SK-N-SH (cell line): ENCODE data around the gene GADD45B. TPM values are rescaled to one million over a fixed set of nuclear protein-coding genes. Genes with fewer than 3 reads are reported as not detected.

Experiments used
- CTCF ChIA-PET: fragments of 300-600, 350-600 bp; formaldehyde crosslinking; extraction: SDS; loops from one replicate; lab custom pipeline; 2021; lab: Yijun Ruan, JAX
- POLR2A ChIA-PET: fragments of 350-600 bp; sonication (Branson Sonifier 250); formaldehyde crosslinking; extraction: SDS; loops from one replicate; lab custom pipeline; 2020; ENCODE audit warnings: antibody characterized with exemption, inconsistent platforms; lab: Yijun Ruan, JAX
- DNase-seq: peaks from one replicate; pipeline ENCODE4 v3.0.0; 2012
- H2AFZ ChIP-seq: fragments of 200-600 bp; sonication (generic); 2 replicates; pipeline ENCODE4 v1.8.1; 2016; ENCODE audit warnings: antibody characterized with exemption, mild to moderate bottlenecking, low read depth
- H3F3A ChIP-seq: fragments of 200-600 bp; sonication (generic); replicated peaks from 2 replicates; pipeline ENCODE3; 2016; ENCODE audit warnings: antibody characterized with exemption, mild to moderate bottlenecking; ENCODE audit not compliant: insufficient read depth
- H3K27ac ChIP-seq, 2 experiments: fragments of 200-500 bp in 1 of 2; fragments of 200-600 bp in 1 of 2; sonication (Bioruptor generic) in 1 of 2; sonication (generic), shearing (Covaris generic) in 1 of 2; 2 replicates each; pipeline versions ENCODE4 v1.5.1 to v1.6.1; 2014 to 2016; ENCODE audit warnings: low read depth in 2 of 2, inconsistent platforms in 1 of 2, low read length in 1 of 2, mild to moderate bottlenecking in 1 of 2, mixed read lengths in 1 of 2
- H3K27me3 ChIP-seq: fragments of 200-600 bp; sonication (generic), shearing (Covaris generic); 2 replicates; pipeline ENCODE4 v1.6.1; 2016; ENCODE audit warnings: mixed run types; ENCODE audit not compliant: insufficient read depth
- H3K36me3 ChIP-seq, 2 experiments: fragments of 200-500 bp in 1 of 2; fragments of 200-600 bp in 1 of 2; sonication (Bioruptor generic) in 1 of 2; sonication (generic) in 1 of 2; replicated peaks in 1 of 2; 2 replicates each; pipeline versions ENCODE3 to v1.5.1; 2014 to 2016; ENCODE audit warnings: low read length in 1 of 2, mild to moderate bottlenecking in 1 of 2; ENCODE audit not compliant: insufficient read depth in 2 of 2, control insufficient read depth in 1 of 2
- H3K4me1 ChIP-seq, 2 experiments: fragments of 200-500 bp in 1 of 2; fragments of 200-600 bp in 1 of 2; sonication (Bioruptor generic) in 1 of 2; sonication (generic), shearing (Covaris generic) in 1 of 2; 2 replicates each; pipeline versions ENCODE4 v1.5.1 to v1.6.1; 2014 to 2016; ENCODE audit warnings: low read depth in 1 of 2, low read length in 1 of 2, mixed run types in 1 of 2; ENCODE audit not compliant: insufficient read depth in 2 of 2, control insufficient read depth in 1 of 2
- H3K4me2 ChIP-seq: fragments of 200-600 bp; sonication (generic), shearing (Covaris generic); 2 replicates; pipeline ENCODE4 v1.6.1; 2017; ENCODE audit warnings: mixed run types
- H3K4me3 ChIP-seq, 2 experiments: fragments of 200-500 bp in 1 of 2; fragments of 200-600 bp in 1 of 2; sonication (Bioruptor generic) in 1 of 2; sonication (generic), shearing (Covaris generic) in 1 of 2; 2 replicates each; pipeline versions ENCODE4 v1.5.1 to v1.8.1; 2014 to 2016; ENCODE audit warnings: low read depth in 2 of 2, inconsistent platforms in 1 of 2, low read length in 1 of 2, mild to moderate bottlenecking in 1 of 2, mixed read lengths in 1 of 2, moderate library complexity in 1 of 2
- H3K79me2 ChIP-seq: fragments of 200-600 bp; sonication (generic); 2 replicates; pipeline ENCODE4 v1.8.1; 2017; ENCODE audit warnings: mild to moderate bottlenecking; ENCODE audit not compliant: insufficient read depth
- H3K9ac ChIP-seq: fragments of 200-600 bp; sonication (generic); 2 replicates; pipeline ENCODE4 v1.6.1; 2017; ENCODE audit warnings: mixed run types
- H3K9me2 ChIP-seq: fragments of 200-600 bp; sonication (generic); 2 replicates; pipeline ENCODE4 v1.6.1; 2017; ENCODE audit warnings: mixed run types
- H3K9me3 ChIP-seq: fragments of 200-600 bp; sonication (generic); 2 replicates; pipeline ENCODE4 v1.6.1; 2017; ENCODE audit warnings: mixed run types, mild to moderate bottlenecking, moderate library complexity
- H4K20me1 ChIP-seq: fragments of 200-600 bp; sonication (generic); 2 replicates; pipeline ENCODE4 v1.6.1; 2017; ENCODE audit warnings: mild to moderate bottlenecking, mixed run types; ENCODE audit not compliant: insufficient read depth
- CTCF ChIP-seq: fragments of 200-600 bp; sonication (generic); IDR thresholded peaks from 2 replicates; pipeline ENCODE4 v1.6.1; 2017; ENCODE audit warnings: antibody characterized with exemption, mild to moderate bottlenecking, moderate library complexity
- ELF1 ChIP-seq: IDR thresholded peaks from 2 replicates; pipeline ENCODE4 v1.4.0; 2012
- FOSL2 ChIP-seq: IDR thresholded peaks from 2 replicates; pipeline ENCODE4 v1.4.0; 2012; ENCODE audit warnings: low read depth, mild to moderate bottlenecking, moderate library complexity, borderline replicate concordance
- GABPA ChIP-seq: IDR thresholded peaks from 2 replicates; pipeline ENCODE4 v1.4.0; 2012; ENCODE audit warnings: low read depth, mild to moderate bottlenecking
- GATA2 ChIP-seq: sonication (generic); formaldehyde crosslinking; IDR thresholded peaks from 2 replicates; pipeline ENCODE4 v1.5.0; 2020; ENCODE audit warnings: mild to moderate bottlenecking, missing genetic modification reagents
- MAX ChIP-seq: IDR thresholded peaks from 2 replicates; pipeline ENCODE4 v1.4.0; 2012; ENCODE audit warnings: low read depth
- MEF2A ChIP-seq: IDR thresholded peaks from 2 replicates; pipeline ENCODE4 v1.4.0; 2012; ENCODE audit warnings: low read depth, borderline replicate concordance
- RFX5 ChIP-seq: IDR thresholded peaks from 2 replicates; pipeline ENCODE4 v1.6.1; 2012; ENCODE audit warnings: mild to moderate bottlenecking, improper control_type of control experiment, low read length
- RXRA ChIP-seq: IDR thresholded peaks from 2 replicates; pipeline ENCODE4 v1.4.0; 2012; ENCODE audit warnings: low read depth, mild to moderate bottlenecking, borderline replicate concordance
- SMC3 ChIP-seq: IDR thresholded peaks from 2 replicates; pipeline ENCODE4 v1.6.1; 2012; ENCODE audit warnings: low read depth, low read length, improper control_type of control experiment
- TCF12 ChIP-seq: IDR thresholded peaks from 2 replicates; pipeline ENCODE4 v1.4.0; 2012
- USF2 ChIP-seq: fragments of 150-350 bp; IDR thresholded peaks from 2 replicates; pipeline ENCODE4 v1.6.1; 2017; ENCODE audit warnings: antibody characterized with exemption, low read length, low read depth, borderline replicate concordance
- ZBTB33 ChIP-seq: IDR thresholded peaks from 2 replicates; pipeline ENCODE4 v1.4.0; 2012; ENCODE audit warnings: low read depth, borderline replicate concordance
- WGBS: methylation state at CpG from one replicate; pipeline ENCODE4 v1.1.6; 2017; ENCODE audit warnings: low lambda C conversion rate; 5-methylcytosine and 5-hydroxymethylcytosine counted together
- polyA plus RNA-seq, 3 experiments: library from polyadenylated mRNA; depleted of rRNA; stranded (reverse); fragments of >200 nt; gene quantifications; 2 replicates each; pipeline ENCODE4 v1.2.3, GENCODE V29; 2012
- TF ChIP-seq, protein P1 (sequence below): IDR thresholded peaks from 2 replicates; pipeline ENCODE4; 2012
- TF ChIP-seq, protein P2 (sequence below): IDR thresholded peaks from 2 replicates; pipeline ENCODE4 v1.4.0; 2012; ENCODE audit warnings: low read depth, borderline replicate concordance
- TF ChIP-seq, protein P3 (sequence below): fragments of 150-350 bp; IDR thresholded peaks from 2 replicates; pipeline ENCODE4 v1.6.1; 2016; ENCODE audit warnings: mild to moderate bottlenecking, low read depth, low read length

Gene GADD45B
- polyA plus RNA-seq, 1 of the 3 experiments (the other 2 are of a cell fraction): 67.6 TPM

DNA sequence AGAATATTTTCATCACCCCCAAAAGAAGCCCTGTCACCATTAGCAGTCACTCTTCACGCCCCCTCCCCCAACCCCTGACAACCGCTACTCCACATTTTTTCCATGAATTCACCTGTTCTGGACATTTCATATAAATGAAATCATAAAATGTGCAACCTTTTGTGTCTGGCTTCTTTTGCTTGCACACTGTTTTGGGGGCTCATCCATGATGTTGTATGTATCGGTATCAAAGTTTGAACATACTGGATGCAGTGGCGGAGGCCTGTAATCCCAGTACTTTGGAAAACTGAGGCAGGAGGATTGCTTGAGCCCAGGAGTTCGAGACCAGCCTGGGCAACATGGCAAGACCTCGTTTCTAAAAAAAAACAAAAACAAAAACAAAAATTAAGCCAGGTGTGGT lies 7.2 kb downstream of the GADD45B start:
- H3K9ac ChIP-seq: no peak overlapping the region
- no peaks in the 10 kb centered on the region for H3K36me3 ChIP-seq
- H3F3A ChIP-seq: peaks cover 28% of the 10 kb centered on the region
- H3K79me2 ChIP-seq: peaks cover 13% of the 10 kb centered on the region
- no peak overlapping the region for H3K4me3 ChIP-seq
- no peak for TF ChIP-seq SMC3
- TF ChIP-seq USF2: no peak
- TF ChIP-seq, protein P1, sequence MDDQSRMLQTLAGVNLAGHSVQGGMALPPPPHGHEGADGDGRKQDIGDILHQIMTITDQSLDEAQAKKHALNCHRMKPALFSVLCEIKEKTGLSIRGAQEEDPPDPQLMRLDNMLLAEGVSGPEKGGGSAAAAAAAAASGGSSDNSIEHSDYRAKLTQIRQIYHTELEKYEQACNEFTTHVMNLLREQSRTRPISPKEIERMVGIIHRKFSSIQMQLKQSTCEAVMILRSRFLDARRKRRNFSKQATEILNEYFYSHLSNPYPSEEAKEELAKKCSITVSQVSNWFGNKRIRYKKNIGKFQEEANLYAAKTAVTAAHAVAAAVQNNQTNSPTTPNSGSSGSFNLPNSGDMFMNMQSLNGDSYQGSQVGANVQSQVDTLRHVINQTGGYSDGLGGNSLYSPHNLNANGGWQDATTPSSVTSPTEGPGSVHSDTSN: no peak
- TF ChIP-seq MEF2A: no peak
- TF ChIP-seq, protein P2, sequence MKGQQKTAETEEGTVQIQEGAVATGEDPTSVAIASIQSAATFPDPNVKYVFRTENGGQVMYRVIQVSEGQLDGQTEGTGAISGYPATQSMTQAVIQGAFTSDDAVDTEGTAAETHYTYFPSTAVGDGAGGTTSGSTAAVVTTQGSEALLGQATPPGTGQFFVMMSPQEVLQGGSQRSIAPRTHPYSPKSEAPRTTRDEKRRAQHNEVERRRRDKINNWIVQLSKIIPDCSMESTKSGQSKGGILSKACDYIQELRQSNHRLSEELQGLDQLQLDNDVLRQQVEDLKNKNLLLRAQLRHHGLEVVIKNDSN: no peak
- no peak for TF ChIP-seq CTCF
- TF ChIP-seq, protein P3, sequence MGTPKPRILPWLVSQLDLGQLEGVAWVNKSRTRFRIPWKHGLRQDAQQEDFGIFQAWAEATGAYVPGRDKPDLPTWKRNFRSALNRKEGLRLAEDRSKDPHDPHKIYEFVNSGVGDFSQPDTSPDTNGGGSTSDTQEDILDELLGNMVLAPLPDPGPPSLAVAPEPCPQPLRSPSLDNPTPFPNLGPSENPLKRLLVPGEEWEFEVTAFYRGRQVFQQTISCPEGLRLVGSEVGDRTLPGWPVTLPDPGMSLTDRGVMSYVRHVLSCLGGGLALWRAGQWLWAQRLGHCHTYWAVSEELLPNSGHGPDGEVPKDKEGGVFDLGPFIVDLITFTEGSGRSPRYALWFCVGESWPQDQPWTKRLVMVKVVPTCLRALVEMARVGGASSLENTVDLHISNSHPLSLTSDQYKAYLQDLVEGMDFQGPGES: no peak
- TF ChIP-seq ZBTB33: no peak
- no peak for TF ChIP-seq MAX
- no peak for TF ChIP-seq RXRA
- TF ChIP-seq FOSL2: no peak
- TF ChIP-seq ELF1: no peak
- no peak for TF ChIP-seq TCF12
- TF ChIP-seq GATA2 (CRISPR knock-in tag): no peak
- no peak for TF ChIP-seq RFX5
- TF ChIP-seq GABPA: no peak
- TF ChIP-seq, all 33 proteins: peak for 0
- DNase-seq: no peak
- H4K20me1 ChIP-seq: peaks cover 10% of the 10 kb centered on the region
- POLR2A ChIA-PET: no interaction called here
- CTCF ChIA-PET: no interaction called here
- H3K27me3 ChIP-seq: no peaks in the 10 kb centered on the region
- H2AFZ ChIP-seq: no peak overlapping the region
- peaks cover 5% of the 10 kb centered on the region; the same call in 1 of the 2 replicates for H3K9me3 ChIP-seq
- 41% methylated on average over 6 of the region's 6 CpGs for WGBS
- no peaks in the 10 kb centered on the region for H3K9me2 ChIP-seq
- H3K27ac ChIP-seq: no peak overlapping the region
- H3K4me1 ChIP-seq: peaks cover 3 to 6% of the 10 kb centered on the region in 2 experiments; a peak in 1 of 4 replicates
- H3K4me2 ChIP-seq: no peak overlapping the region
